ENCODE data around the gene ARID3A. TPM values are rescaled to one million over a fixed set of nuclear protein-coding genes. Genes with fewer than 3 reads are reported as not detected.

Gene ARID3A
- total and polyA plus RNA-seq, 9 donors: 1.1 to 8.1 (median 4.5) TPM

DNA sequence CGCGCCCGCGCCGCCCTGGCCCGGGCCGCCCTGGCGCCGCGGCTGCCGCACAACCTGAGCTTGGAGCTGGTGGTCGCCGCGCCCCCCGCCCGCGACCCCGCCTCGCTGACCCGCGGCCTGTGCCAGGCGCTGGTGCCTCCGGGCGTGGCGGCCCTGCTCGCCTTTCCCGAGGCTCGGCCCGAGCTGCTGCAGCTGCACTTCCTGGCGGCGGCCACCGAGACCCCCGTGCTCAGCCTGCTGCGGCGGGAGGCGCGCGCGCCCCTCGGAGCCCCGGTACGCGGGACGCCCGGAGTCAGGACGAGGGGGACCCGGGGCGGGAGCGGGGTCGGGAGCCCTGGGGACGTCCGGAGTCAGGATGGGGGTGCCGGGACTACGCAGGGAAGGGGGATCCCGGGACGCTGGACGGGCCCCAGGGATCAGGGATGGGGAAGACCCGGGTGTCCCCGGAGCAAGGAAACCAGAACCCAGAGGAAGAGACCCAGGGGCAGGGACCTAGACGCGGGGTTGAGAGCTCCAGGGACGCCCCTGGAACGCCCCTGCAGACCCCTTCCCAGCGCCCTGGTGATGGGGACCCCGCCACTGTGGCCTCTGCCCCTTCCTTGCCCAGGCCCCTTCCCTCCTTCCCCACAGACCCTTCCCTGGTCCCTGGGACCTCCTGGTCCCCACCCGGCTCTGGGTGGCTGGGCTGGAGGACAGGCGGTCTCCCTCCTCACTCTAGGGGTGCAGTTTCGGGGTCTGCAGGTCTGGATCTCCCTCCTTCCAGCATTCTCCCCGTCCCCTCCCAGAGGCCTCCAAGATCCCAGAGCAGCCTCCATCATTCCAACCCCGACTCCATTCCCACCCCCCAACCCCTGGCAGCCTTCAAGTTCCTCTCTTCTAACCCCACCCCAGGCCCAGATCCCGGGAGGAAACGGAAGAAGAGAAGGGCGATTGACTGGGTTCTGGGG, 75.0 kb downstream of the ARID3A start:
- intact Hi-C loops (cut with DNase I): no loop called here
- 3 to 5% (median 4%) methylated on average over 47 to 73 of the region's 73 CpGs for WGBS, 3 donors
- Histone ChIP-seq H3K4me1 (ENCODE audit: insufficient read depth) (peaks cover 2% of the 10 kb centered on the region), H3K36me3 (no peaks in the 10 kb centered on the region), H3K9me3 (no peaks in the 10 kb centered on the region), H3K27me3 (peaks cover 13% of the 10 kb centered on the region), H3K27ac (no peak overlapping the region), H3K4me3 (no peak overlapping the region)
- TF ChIP-seq, protein P1, sequence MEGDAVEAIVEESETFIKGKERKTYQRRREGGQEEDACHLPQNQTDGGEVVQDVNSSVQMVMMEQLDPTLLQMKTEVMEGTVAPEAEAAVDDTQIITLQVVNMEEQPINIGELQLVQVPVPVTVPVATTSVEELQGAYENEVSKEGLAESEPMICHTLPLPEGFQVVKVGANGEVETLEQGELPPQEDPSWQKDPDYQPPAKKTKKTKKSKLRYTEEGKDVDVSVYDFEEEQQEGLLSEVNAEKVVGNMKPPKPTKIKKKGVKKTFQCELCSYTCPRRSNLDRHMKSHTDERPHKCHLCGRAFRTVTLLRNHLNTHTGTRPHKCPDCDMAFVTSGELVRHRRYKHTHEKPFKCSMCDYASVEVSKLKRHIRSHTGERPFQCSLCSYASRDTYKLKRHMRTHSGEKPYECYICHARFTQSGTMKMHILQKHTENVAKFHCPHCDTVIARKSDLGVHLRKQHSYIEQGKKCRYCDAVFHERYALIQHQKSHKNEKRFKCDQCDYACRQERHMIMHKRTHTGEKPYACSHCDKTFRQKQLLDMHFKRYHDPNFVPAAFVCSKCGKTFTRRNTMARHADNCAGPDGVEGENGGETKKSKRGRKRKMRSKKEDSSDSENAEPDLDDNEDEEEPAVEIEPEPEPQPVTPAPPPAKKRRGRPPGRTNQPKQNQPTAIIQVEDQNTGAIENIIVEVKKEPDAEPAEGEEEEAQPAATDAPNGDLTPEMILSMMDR (IDR thresholded peaks at IDR 0.05): no peak
- TF ChIP-seq POLR2A (IDR thresholded peaks at IDR 0.05) (no peak), EP300 (IDR thresholded peaks at IDR 0.05) (no peak)
- no peak for DNase-seq

DNA sequence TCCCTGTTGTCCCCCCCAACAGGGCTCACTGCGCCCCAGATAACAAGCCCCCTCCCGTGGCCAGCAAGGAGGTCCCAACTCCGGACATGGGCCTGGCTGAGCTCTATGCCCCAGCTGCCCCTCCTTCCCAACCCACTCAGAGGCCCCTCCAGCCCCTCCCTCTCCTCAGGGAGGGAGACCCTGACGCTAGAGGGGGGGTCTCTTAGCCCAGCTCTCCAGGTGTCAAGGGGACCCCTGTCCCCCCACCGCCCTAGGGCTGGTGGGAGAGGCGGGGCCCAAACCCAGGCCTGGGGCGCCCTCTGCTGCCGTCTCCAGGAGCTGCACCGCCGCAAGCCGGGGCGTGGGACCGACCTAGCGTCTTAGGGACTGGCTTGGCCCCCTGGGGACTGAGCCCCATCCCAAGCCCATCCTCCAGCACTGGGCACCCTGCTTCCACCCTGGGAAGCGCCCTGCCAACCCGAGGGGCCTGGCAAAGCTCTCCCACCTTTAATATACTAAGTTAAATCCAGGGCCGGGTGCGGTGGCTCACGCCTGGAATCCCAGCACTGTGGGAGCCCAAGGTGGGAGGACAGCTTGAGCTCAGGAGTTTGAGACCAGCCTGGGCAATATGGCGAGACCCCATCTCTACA, 75.8 kb downstream of the ARID3A start:
- TF ChIP-seq, protein P1 (IDR thresholded peaks at IDR 0.05): peak; percentile 64 to 81 (median 77)
- TF ChIP-seq POLR2A (IDR thresholded peaks at IDR 0.05): no peak
- H3K9me3 ChIP-seq: no peaks in the 10 kb centered on the region
- intact Hi-C loops (cut with DNase I): no loop called here
- no peaks in the 10 kb centered on the region for H3K36me3 ChIP-seq
- peaks cover 13% of the 10 kb centered on the region for H3K27me3 ChIP-seq
- no peak overlapping the region for H3K4me3 ChIP-seq
- 6 to 14% (median 7%) methylated on average over 12 to 20 of the region's 20 CpGs for WGBS, 3 donors
- H3K27ac ChIP-seq: no peak overlapping the region
- DNase-seq: peak in 2 of 5 donors; percentile 48 to 71
- no peaks in the 10 kb centered on the region for H3K4me1 ChIP-seq (ENCODE audit: insufficient read depth)

DNA sequence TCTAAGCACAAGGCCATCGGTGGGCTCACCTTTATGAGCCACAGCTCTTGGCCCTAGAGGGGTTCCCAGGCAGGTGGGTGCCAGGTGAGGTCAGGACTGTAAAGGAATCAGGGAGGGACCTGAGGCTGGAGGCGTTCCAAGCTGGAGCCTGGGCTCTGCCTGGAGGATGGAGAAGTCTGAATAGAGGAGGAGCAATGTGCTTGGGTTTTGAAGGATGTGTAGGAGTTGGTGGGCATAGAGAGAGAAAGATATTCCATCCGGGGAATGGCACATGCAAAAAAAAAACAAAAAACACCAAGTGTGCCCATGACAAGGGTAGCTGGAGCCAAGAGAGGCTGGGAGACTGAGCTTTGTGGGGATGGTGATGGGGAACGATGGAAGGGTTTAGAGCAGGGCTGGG, 76.8 kb downstream of the ARID3A start:
- Histone ChIP-seq H3K4me1 (ENCODE audit: insufficient read depth) (no peaks in the 10 kb centered on the region), H3K36me3 (no peaks in the 10 kb centered on the region), H3K27me3 (peaks cover 13% of the 10 kb centered on the region), H3K4me3 (no peak overlapping the region), H3K27ac (no peak overlapping the region), H3K9me3 (no peaks in the 10 kb centered on the region)
- 59 to 81% (median 75%) methylated on average over 4 of the region's 4 CpGs for WGBS, 3 donors
- peak in 1 of 5 donors; percentile 27 for DNase-seq
- intact Hi-C loops (cut with DNase I): no loop called here
- TF ChIP-seq POLR2A (IDR thresholded peaks at IDR 0.05) (no peak), EP300 (IDR thresholded peaks at IDR 0.05) (no peak)
- TF ChIP-seq, protein P1 (IDR thresholded peaks at IDR 0.05): no peak

DNA sequence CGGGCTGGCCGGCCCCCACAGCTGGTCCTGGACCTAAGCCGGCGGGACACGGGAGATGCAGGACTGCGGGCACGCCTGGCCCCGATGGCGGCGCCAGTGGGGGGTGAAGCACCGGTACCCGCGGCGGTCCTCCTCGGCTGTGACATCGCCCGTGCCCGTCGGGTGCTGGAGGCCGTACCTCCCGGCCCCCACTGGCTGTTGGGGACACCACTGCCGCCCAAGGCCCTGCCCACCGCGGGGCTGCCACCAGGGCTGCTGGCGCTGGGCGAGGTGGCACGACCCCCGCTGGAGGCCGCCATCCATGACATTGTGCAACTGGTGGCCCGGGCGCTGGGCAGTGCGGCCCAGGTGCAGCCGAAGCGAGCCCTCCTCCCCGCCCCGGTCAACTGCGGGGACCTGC, 77.4 kb downstream of the ARID3A start:
- 83 to 87% (median 84%) methylated on average over 32 to 37 of the region's 37 CpGs for WGBS, 3 donors

More for the DNA sequence above, 77.4 kb downstream of the ARID3A start:
- Histone ChIP-seq H3K36me3 (no peaks in the 10 kb centered on the region), H3K27ac (no peak overlapping the region), H3K9me3 (no peaks in the 10 kb centered on the region), H3K4me3 (no peak overlapping the region), H3K4me1 (ENCODE audit: insufficient read depth) (no peaks in the 10 kb centered on the region), H3K27me3 (peaks cover 11% of the 10 kb centered on the region)
- intact Hi-C loops (cut with DNase I): no loop called here
- peak in 1 of 5 donors; percentile 33 for DNase-seq
- TF ChIP-seq, protein P1 (IDR thresholded peaks at IDR 0.05): no peak
- TF ChIP-seq POLR2A (IDR thresholded peaks at IDR 0.05) (no peak), EP300 (IDR thresholded peaks at IDR 0.05) (no peak)
